ENCODE measurements around the gene OR2S2.

OR2S2 gene

GRCh38 chr9:35990155-35990554, 32.2 kb upstream of the OR2S2 start:
- Histone ChIP-seq H3K27ac (no peak overlapping the region), H3K79me2 (no peaks in the 10 kb centered on the region), H3K4me2 (ENCODE audit: low read length) (no peak overlapping the region), H3K4me1 (no peaks in the 10 kb centered on the region), H3K9ac (no peak overlapping the region), H3K9me3 (ENCODE audit: control insufficient read depth, low read length) (no peaks in the 10 kb centered on the region), H3K36me3 (ENCODE audit: control insufficient read depth, insufficient read depth, low read length) (no peaks in the 10 kb centered on the region), H3K27me3 (ENCODE audit: control insufficient read depth, insufficient read depth, low read length) (no peaks in the 10 kb centered on the region), H3K4me3 (ENCODE audit: low read depth, low read length) (no peak overlapping the region), H2AFZ (no peak overlapping the region)
- TF ChIP-seq CTCF (IDR thresholded peaks at IDR 0.05), result no peak

- no peak for TF ChIP-seq CTCF (IDR thresholded peaks at IDR 0.05)
- H3K27ac ChIP-seq, result no peak overlapping the region
- no peak overlapping the region for H3K4me3 ChIP-seq (ENCODE audit: low read depth, low read length)
- H2AFZ ChIP-seq, result no peak overlapping the region
- no peaks in the 10 kb centered on the region for H3K36me3 ChIP-seq (ENCODE audit: control insufficient read depth, insufficient read depth, low read length)
- no peaks in the 10 kb centered on the region for H3K4me1 ChIP-seq
- H3K9me3 ChIP-seq (ENCODE audit: control insufficient read depth, low read length), result no peaks in the 10 kb centered on the region
- H3K9ac ChIP-seq, result no peak overlapping the region
- H3K27me3 ChIP-seq (ENCODE audit: control insufficient read depth, insufficient read depth, low read length), result no peaks in the 10 kb centered on the region
- H3K79me2 ChIP-seq, result no peaks in the 10 kb centered on the region
- no peak overlapping the region for H3K4me2 ChIP-seq (ENCODE audit: low read length)
Measured at GRCh38 chr9:35984021-35984420, 26.1 kb upstream of the OR2S2 start.

- TF ChIP-seq CTCF (IDR thresholded peaks at IDR 0.05), result no peak
- Histone ChIP-seq H3K4me2 (ENCODE audit: low read length) (no peak overlapping the region), H2AFZ (no peak overlapping the region), H3K4me3 (ENCODE audit: low read depth, low read length) (no peak overlapping the region), H3K4me1 (no peaks in the 10 kb centered on the region), H3K27ac (no peak overlapping the region), H3K36me3 (ENCODE audit: control insufficient read depth, insufficient read depth, low read length) (no peaks in the 10 kb centered on the region), H3K9ac (no peak overlapping the region), H3K27me3 (ENCODE audit: control insufficient read depth, insufficient read depth, low read length) (no peaks in the 10 kb centered on the region), H3K9me3 (ENCODE audit: control insufficient read depth, low read length) (no peaks in the 10 kb centered on the region), H3K79me2 (no peaks in the 10 kb centered on the region)
Measured at GRCh38 chr9:35981699-35982098, 23.7 kb upstream of the OR2S2 start.

- no peak for TF ChIP-seq CTCF (IDR thresholded peaks at IDR 0.05)
Measured at GRCh38 chr9:35980289-35981011, 22.5 kb upstream of the OR2S2 start.

GRCh38 chr9:35978792-35979191, 20.8 kb upstream of the OR2S2 start:
- H3K4me3 ChIP-seq (ENCODE audit: low read depth, low read length), result no peak overlapping the region
- no peak for TF ChIP-seq CTCF (IDR thresholded peaks at IDR 0.05)
- H3K4me2 ChIP-seq (ENCODE audit: low read length), result no peak overlapping the region
- H3K27ac ChIP-seq, result no peak overlapping the region
- H3K9me3 ChIP-seq (ENCODE audit: control insufficient read depth, low read length), result no peaks in the 10 kb centered on the region
- H3K79me2 ChIP-seq, result no peaks in the 10 kb centered on the region
- no peak overlapping the region for H3K9ac ChIP-seq
- H2AFZ ChIP-seq, result no peak overlapping the region
- H3K36me3 ChIP-seq (ENCODE audit: control insufficient read depth, insufficient read depth, low read length), result no peaks in the 10 kb centered on the region
- H3K4me1 ChIP-seq, result no peaks in the 10 kb centered on the region
- no peaks in the 10 kb centered on the region for H3K27me3 ChIP-seq (ENCODE audit: control insufficient read depth, insufficient read depth, low read length)

More at GRCh38 chr9:35980289-35981011, 22.5 kb upstream of the OR2S2 start:
- H3K79me2 ChIP-seq, result no peaks in the 10 kb centered on the region
- no peak overlapping the region for H2AFZ ChIP-seq
- no peak overlapping the region for H3K27ac ChIP-seq
- H3K36me3 ChIP-seq (ENCODE audit: control insufficient read depth, insufficient read depth, low read length), result no peaks in the 10 kb centered on the region
- H3K27me3 ChIP-seq (ENCODE audit: control insufficient read depth, insufficient read depth, low read length), result no peaks in the 10 kb centered on the region
- no peaks in the 10 kb centered on the region for H3K9me3 ChIP-seq (ENCODE audit: control insufficient read depth, low read length)
- no peak overlapping the region for H3K4me3 ChIP-seq (ENCODE audit: low read depth, low read length)
- no peaks in the 10 kb centered on the region for H3K4me1 ChIP-seq
- H3K9ac ChIP-seq, result no peak overlapping the region
- H3K4me2 ChIP-seq (ENCODE audit: low read length), result no peak overlapping the region
